Sigmoid colon (tissue), 7 donors: ENCODE results near the gene PIK3R5. TPM values are rescaled to one million over a fixed set of nuclear protein-coding genes. Genes with fewer than 3 reads are reported as not detected.

Experiments
- DNase-seq: peaks from one replicate; pipeline ENCODE4 v3.0.0-alpha.2; 2019
- H3K27ac ChIP-seq, 4 donors: fragments of 200-600 bp; sonication (generic); one replicate each; pipeline ENCODE4 v1.5.1; 2016 to 2019; ENCODE audit warnings: mild to moderate bottlenecking in 1 of 4
- H3K27me3 ChIP-seq, 3 donors: fragments of 200-600 bp; sonication (generic); one replicate each; pipeline ENCODE4 v1.5.1; 2019; ENCODE audit warnings: mild to moderate bottlenecking in 1 of 3
- H3K36me3 ChIP-seq, 4 donors: fragments of 200-600 bp; sonication (generic); one replicate each; pipeline ENCODE4 v1.5.1; 2016 to 2019
- H3K4me1 ChIP-seq, 4 donors: fragments of 200-600 bp; sonication (generic); one replicate each; pipeline ENCODE4 v1.5.1; 2017 to 2019
- H3K4me3 ChIP-seq, 4 donors: fragments of 200-600 bp; sonication (generic); one replicate each; pipeline ENCODE4 v1.5.1; 2017 to 2019; ENCODE audit warnings: mild to moderate bottlenecking in 2 of 4, moderate library complexity in 1 of 4
- H3K9me3 ChIP-seq, 4 donors: fragments of 200-600 bp in 3 of 4; sonication (generic) in 3 of 4; one replicate each; pipeline versions ENCODE4 v1.5.1 to v1.6.1; 2013 to 2019
- EP300 ChIP-seq, 4 donors: sonication (generic); formaldehyde crosslinking; IDR thresholded peaks; one replicate each; pipeline ENCODE4 v1.6.1; 2017; ENCODE audit warnings: antibody characterized with exemption in 4 of 4
- POLR2A ChIP-seq, 2 donors: fragments of 450-650 bp; IDR thresholded peaks; one replicate each; pipeline ENCODE4 v1.6.1; 2016; ENCODE audit warnings: antibody characterized with exemption in 2 of 2, mild to moderate bottlenecking in 2 of 2, moderate library complexity in 2 of 2
- POLR2AphosphoS5 ChIP-seq, 4 donors: sonication (generic); formaldehyde crosslinking; IDR thresholded peaks; one replicate each; pipeline ENCODE4 v1.6.1; 2017; ENCODE audit warnings: antibody characterized with exemption in 4 of 4
- WGBS, 2 donors: extraction: QIAGEN DNeasy Blood & Tissue Kit; methylation state at CpG; one replicate each; pipeline ENCODE4 v1.1.7; 2013; 5-methylcytosine and 5-hydroxymethylcytosine counted together
- intact Hi-C: fragments of 100-400 bp; cut with DNase I; formaldehyde crosslinking; loops from one replicate; pipeline ENCODE4 v1.15.1; 2023
- polyA plus RNA-seq, 3 donors: library from polyadenylated mRNA; stranded (reverse); fragments of 200-250 nt; gene quantifications; one replicate each; pipeline ENCODE4 v1.2.3, GENCODE V29; 2013
- total RNA-seq, 4 donors: library from RNA; depleted of rRNA; stranded (reverse); fragments of >200 nt; gene quantifications; one replicate each; pipeline ENCODE4 v1.1.0, GENCODE V29; 2016
- TF ChIP-seq, protein P1 (sequence below), 4 experiments: fragments of 450-650 bp in 3 of 4; fragments of 200-600 bp in 1 of 4; IDR thresholded peaks; one replicate each; pipeline ENCODE4 v1.5.1; 2016 to 2019; ENCODE audit warnings: antibody characterized with exemption in 4 of 4, mild to moderate bottlenecking in 3 of 4, moderate library complexity in 2 of 4
- donor health status: healthy with polysubstance abuse.
- donor health status: Bipolar disorder and iron deficiency.
- donor health status: healthy.

Gene PIK3R5
- total and polyA plus RNA-seq, 7 donors, result 2.4 to 13.6 (median 8.2) TPM

DNA sequence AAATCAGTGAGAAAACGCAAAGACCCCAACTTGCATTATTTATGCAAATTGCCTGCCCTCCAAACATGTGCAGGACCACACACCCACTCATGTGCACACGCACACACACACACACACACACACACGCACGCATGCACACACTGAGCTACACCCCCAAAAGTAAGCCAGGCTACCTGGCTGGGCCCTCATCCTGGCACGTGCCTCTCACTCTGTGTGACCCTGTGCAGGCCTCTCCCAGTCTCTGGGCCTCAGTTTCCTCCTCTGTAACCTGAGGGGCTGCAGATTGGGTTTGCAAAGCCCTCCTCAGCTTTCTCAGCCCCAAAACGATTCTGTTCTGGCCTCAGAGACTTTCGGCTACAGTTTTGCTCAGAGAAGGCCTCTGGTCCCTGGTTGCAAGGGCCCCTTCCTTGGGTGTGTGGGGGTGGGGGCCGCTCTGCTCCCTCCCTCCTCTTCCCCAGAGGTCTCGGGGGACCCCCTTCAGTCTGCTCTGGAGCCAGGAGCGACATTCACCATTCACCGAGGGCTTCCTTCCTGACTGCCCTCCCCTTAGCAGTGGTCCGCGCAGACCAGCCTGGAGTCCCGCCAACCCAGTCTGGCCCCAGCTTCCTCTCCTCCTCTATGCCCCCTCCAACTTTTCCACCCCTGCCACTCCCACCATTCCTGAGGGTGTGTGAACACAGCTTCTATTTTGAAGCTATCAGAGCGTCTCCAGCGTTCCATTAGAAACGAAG is 92.6 kb downstream of the PIK3R5 start:
- WGBS, 2 donors, result 62 to 84% methylated on average over 17 of the region's 17 CpGs
- no peak for TF ChIP-seq EP300 (IDR thresholded peaks at IDR 0.05)
- no peak for TF ChIP-seq POLR2AphosphoS5 (IDR thresholded peaks at IDR 0.05)
- TF ChIP-seq, protein P1, sequence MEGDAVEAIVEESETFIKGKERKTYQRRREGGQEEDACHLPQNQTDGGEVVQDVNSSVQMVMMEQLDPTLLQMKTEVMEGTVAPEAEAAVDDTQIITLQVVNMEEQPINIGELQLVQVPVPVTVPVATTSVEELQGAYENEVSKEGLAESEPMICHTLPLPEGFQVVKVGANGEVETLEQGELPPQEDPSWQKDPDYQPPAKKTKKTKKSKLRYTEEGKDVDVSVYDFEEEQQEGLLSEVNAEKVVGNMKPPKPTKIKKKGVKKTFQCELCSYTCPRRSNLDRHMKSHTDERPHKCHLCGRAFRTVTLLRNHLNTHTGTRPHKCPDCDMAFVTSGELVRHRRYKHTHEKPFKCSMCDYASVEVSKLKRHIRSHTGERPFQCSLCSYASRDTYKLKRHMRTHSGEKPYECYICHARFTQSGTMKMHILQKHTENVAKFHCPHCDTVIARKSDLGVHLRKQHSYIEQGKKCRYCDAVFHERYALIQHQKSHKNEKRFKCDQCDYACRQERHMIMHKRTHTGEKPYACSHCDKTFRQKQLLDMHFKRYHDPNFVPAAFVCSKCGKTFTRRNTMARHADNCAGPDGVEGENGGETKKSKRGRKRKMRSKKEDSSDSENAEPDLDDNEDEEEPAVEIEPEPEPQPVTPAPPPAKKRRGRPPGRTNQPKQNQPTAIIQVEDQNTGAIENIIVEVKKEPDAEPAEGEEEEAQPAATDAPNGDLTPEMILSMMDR (IDR thresholded peaks at IDR 0.05), result no peak
- no peak for TF ChIP-seq POLR2A (IDR thresholded peaks at IDR 0.05)
- intact Hi-C loops, result no loop called here
- Histone ChIP-seq H3K27me3 (peaks cover 0 to 30% (median 12%) of the 10 kb centered on the region in 3 donors), H3K9me3 (no peaks in the 10 kb centered on the region), H3K36me3 (no peaks in the 10 kb centered on the region), H3K4me1 (no peaks in the 10 kb centered on the region), H3K27ac (no peak overlapping the region), H3K4me3 (no peak overlapping the region)
- DNase-seq, result no peak

DNA sequence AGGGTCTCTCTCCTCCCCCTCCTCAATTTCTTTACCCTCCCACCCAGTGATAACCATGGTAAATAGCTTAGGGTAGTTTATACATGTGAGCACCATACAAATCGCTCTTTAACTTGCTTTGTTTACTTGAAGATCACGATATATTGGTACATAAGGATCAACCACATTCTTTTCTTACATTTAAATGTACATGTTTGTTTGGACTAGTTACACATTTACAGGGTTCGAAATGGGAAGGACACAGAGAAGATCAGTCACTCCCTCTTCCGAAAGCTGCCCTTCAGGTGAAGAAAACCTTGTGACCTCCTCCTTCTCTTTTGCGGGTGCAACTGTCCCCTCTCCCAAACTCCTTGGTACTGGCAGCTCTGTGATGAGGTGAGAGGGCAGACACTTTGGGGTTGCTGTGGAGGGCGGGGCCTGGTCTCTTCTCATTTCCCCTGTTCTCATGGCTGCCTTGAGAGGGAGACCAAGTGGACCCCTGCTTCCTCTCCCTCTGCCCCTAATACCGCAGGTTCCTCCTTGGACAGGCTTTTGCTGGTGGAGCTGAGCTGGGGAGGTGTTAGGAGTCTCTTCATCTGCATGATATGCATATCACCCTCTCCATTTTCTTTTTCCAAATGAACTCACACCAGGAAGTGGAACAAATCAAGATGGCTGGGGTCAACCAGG is 93.3 kb downstream of the PIK3R5 start:
- no peaks in the 10 kb centered on the region for H3K4me1 ChIP-seq
- H3K27ac ChIP-seq, result no peak overlapping the region
- no peaks in the 10 kb centered on the region for H3K9me3 ChIP-seq
- WGBS, 2 donors, result 35 to 67% methylated on average over 7 of the region's 7 CpGs
- DNase-seq, result no peak
- TF ChIP-seq POLR2AphosphoS5 (IDR thresholded peaks at IDR 0.05), result no peak
- no peak for TF ChIP-seq POLR2A (IDR thresholded peaks at IDR 0.05)
- TF ChIP-seq, protein P1 (IDR thresholded peaks at IDR 0.05), result no peak
- no peak for TF ChIP-seq EP300 (IDR thresholded peaks at IDR 0.05)
- no peak overlapping the region for H3K4me3 ChIP-seq
- H3K27me3 ChIP-seq, result peaks cover 0 to 30% (median 12%) of the 10 kb centered on the region in 3 donors
- H3K36me3 ChIP-seq, result no peaks in the 10 kb centered on the region
- intact Hi-C loops, result no loop called here

DNA sequence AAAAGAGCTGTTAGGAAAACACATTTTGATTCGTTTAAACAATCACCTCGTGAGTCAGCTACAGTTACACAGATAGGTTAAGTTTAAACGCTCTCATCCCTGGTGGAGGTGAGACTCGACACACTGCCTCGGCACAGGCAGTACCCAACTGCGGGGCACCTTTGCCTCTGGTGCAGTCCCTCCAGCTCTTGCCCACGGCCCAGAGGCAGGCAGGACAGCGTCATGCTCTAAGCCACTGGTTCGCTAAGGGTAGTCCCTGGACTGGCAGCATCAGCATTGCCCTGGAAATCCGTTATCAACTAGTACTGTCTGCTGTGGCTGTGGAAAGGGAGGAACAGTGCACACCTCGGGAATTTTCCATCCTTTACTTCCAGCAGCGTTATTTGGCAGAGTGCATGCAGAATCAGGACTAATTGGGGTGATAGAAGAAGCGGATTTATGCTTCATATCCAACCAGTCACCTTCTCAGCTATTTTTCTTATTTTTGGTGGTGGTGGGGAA is 94.4 kb downstream of the PIK3R5 start:
- Histone ChIP-seq H3K9me3 (no peaks in the 10 kb centered on the region), H3K27ac (no peak overlapping the region), H3K36me3 (no peaks in the 10 kb centered on the region), H3K4me3 (no peak overlapping the region), H3K4me1 (no peaks in the 10 kb centered on the region), H3K27me3 (peaks cover 0 to 30% (median 12%) of the 10 kb centered on the region in 3 donors)
- TF ChIP-seq POLR2AphosphoS5 (IDR thresholded peaks at IDR 0.05) (no peak), POLR2A (IDR thresholded peaks at IDR 0.05) (no peak)
- TF ChIP-seq, protein P1 (IDR thresholded peaks at IDR 0.05), result no peak
- DNase-seq, result no peak
- WGBS, 2 donors, result 72 to 88% methylated on average over 13 of the region's 13 CpGs
- intact Hi-C loops, result no loop called here

DNA sequence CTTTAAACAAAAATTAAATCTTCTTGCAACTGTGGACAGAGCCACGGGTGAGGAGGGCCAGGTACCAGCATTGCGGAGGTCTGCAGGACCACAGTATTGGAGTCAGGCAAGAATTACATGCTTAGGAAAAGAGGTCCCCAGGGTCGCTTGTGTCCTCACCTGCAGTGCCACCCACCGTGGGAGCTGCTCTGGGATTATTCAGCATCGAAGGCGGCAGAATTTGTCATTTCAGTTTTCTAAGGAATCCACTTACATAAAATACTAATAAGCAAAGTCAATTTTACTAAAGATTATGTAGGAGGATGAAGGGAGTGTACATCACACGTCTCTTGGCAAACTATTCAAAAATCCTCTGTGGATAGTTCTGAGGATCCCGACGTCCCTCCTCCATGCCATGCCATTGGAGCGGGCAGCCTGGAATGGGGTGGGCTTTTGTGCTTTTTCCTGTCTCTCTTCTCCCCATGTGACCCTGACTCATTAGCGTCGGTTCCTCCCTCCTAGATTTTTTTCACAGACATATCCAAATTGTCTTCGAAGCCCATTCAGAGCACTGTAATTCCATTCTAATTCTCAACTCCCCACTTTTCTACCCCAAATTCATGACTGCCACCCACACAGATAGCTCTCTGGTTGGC is 95.0 kb downstream of the PIK3R5 start:
- Histone ChIP-seq H3K36me3 (no peaks in the 10 kb centered on the region), H3K4me3 (no peak overlapping the region), H3K27ac (no peak overlapping the region), H3K4me1 (no peaks in the 10 kb centered on the region), H3K9me3 (no peaks in the 10 kb centered on the region), H3K27me3 (peaks cover 0 to 24% (median 12%) of the 10 kb centered on the region in 3 donors)
- TF ChIP-seq POLR2A (IDR thresholded peaks at IDR 0.05) (no peak), EP300 (IDR thresholded peaks at IDR 0.05) (no peak), POLR2AphosphoS5 (IDR thresholded peaks at IDR 0.05) (no peak)
- TF ChIP-seq, protein P1 (IDR thresholded peaks at IDR 0.05), result no peak
- intact Hi-C loops, result no loop called here
- DNase-seq, result no peak
- 88 to 92% methylated on average over 13 of the region's 13 CpGs for WGBS, 2 donors
